Left ventricle myocardium inferior (tissue), 1 donor: ENCODE results near the gene SLC23A2. TPM values are rescaled to one million over a fixed set of nuclear protein-coding genes. Genes with fewer than 3 reads are reported as not detected.

ENCODE experiments used
- DNase-seq: peaks from one replicate; pipeline ENCODE4 v3.0.0-alpha.2; 2020
- H3K27ac ChIP-seq: fragments of 200-600 bp; replicated peaks from 2 replicates; pipeline ENCODE4 v1.8.0; 2021
- H3K27me3 ChIP-seq: fragments of 200-600 bp; 2 replicates; pipeline ENCODE4 v1.8.0; 2021; ENCODE audit warnings: low read depth
- H3K36me3 ChIP-seq: fragments of 200-600 bp; 2 replicates; pipeline ENCODE4 v1.8.0; 2021
- H3K4me1 ChIP-seq: fragments of 200-600 bp; 2 replicates; pipeline ENCODE4 v1.8.0; 2021
- H3K4me3 ChIP-seq: fragments of 200-600 bp; 2 replicates; pipeline ENCODE4 v1.8.0; 2021; ENCODE audit warnings: mild to moderate bottlenecking, moderate library complexity
- H3K9me3 ChIP-seq: fragments of 200-600 bp; replicated peaks from 2 replicates; pipeline ENCODE4 v1.8.0; 2021
- CTCF ChIP-seq: fragments of 200-600 bp; IDR thresholded peaks from 2 replicates; pipeline ENCODE4 v1.8.0; 2021; ENCODE audit warnings: antibody characterized with exemption, mild to moderate bottlenecking, borderline replicate concordance
- intact Hi-C: fragments of 100-400 bp; cut with micrococcal nuclease; formaldehyde crosslinking; loops from one replicate; pipeline ENCODE4 v1.11.0; 2022
- total RNA-seq: library from RNA; stranded (reverse); fragmentation: NEBNext Ultra II Directional; extraction: Animal tissue kit (Norgen Biotek cat#: 25700); gene quantifications from one replicate; pipeline ENCODE4 v1.2.1, GENCODE V29; 2021
- donor health status: DM: no; HTN: yes; CAD: no; lungs with severe emphysema.

Gene SLC23A2
- total RNA-seq, 1 donor from 2014 or later = 6.3 TPM

DNA sequence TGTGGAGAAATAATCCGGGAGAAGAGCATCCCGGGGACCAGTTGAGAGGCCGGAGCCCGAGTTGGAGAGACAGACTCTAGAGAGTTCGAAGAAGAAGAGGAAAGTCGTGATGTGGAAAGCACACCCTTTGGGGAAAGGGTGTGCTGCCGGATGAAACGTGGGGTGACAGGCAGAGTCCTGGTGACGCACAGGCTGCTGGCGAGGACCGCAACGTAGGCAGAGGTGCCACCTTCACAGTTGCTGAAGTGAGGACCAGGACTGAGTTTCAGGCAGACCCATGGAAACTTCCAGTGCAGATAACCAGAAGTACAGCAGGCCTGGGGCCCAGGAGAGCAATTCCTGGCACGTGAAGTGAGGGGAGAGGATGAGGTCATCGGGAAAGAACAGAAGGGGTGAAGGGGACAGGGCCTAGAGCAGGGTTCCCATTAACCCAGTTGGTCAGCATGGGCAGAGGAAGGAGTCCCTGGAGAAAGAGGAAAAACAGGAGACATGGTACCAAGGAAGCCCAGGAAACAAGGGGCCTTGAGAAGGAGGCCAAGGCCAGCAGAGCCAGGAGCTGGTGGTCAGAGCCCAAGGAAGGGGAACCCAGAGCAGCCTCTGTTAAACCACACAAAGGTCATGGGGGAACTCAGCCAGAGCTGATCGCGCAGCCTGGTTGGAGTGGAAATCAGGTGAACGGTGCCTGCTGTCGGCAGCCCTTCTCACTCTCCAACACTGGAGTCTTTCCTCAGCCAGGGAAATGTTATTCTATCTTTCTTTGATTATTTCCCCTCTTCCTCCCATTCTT, 195.5 kb downstream of the SLC23A2 start:
- Histone ChIP-seq H3K9me3 (no peaks in the 10 kb centered on the region), H3K27me3 (peaks cover 5% of the 10 kb centered on the region), H3K4me1 (peaks cover 4% of the 10 kb centered on the region), H3K27ac (no peak overlapping the region), H3K36me3 (no peaks in the 10 kb centered on the region), H3K4me3 (no peak overlapping the region)
- intact Hi-C loops = no loop called here
- no peak for TF ChIP-seq CTCF
- DNase-seq = no peak

- peaks cover 6% of the 10 kb centered on the region for H3K36me3 ChIP-seq
- H3K4me3 ChIP-seq = no peak overlapping the region
- peaks cover 9% of the 10 kb centered on the region for H3K9me3 ChIP-seq
- no peak overlapping the region for H3K27ac ChIP-seq
- no peaks in the 10 kb centered on the region for H3K4me1 ChIP-seq
- no peaks in the 10 kb centered on the region for H3K27me3 ChIP-seq
- no peak for DNase-seq
- intact Hi-C loops = no loop called here
- no peak for TF ChIP-seq CTCF
Measured at GRCh38 chr20:4802527-4802926, 198.8 kb downstream of the SLC23A2 start.

Other genes starting within 250 kb of the SLC23A2 start
- 3.0 TPM for gene RASSF2, start 177.9 kb downstream of the SLC23A2 start, total RNA-seq
- gene TMEM230, start 111.6 kb upstream of the SLC23A2 start, total RNA-seq = 83.0 TPM
- gene PCNA, start 118.4 kb upstream of the SLC23A2 start, total RNA-seq = 28.0 TPM
- 79.0 TPM for gene CDS2, start 125.5 kb upstream of the SLC23A2 start, total RNA-seq